HG02973 (cell line): ENCODE results near the gene ALKBH4.
"Not testable (repeated sequence)": the region's sequence is repeated elsewhere in the genome, so short reads cannot be mapped to it uniquely, and the experiment has no call there.

Source experiments
- ATAC-seq: cut with Tn5 transposase; IDR thresholded peaks from one replicate; pipeline ENCODE4 v1.9.1; 2021; ENCODE audit warnings: moderate library complexity; ENCODE audit not compliant: unreplicated experiment

ALKBH4 gene

DNA sequence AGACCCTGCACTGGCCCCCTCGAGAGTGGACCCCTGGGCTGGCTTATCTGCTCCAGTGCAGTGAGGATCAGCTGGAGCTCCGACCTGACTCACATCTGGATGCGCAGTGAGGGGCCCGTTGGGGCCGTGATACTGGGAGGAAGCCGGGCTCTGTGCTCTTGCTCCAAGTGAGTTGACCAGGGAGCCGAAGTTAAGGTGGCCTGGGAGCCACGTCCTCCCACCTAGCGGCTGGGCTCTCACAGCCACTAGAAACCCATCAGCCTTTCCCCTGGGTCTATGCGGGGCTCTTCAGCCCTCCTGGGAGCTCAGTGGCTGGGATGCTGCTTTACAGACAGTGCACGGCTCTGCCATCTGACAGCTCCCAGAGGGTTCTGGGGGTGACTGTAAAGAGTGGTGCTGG is 9.1 kb downstream of the ALKBH4 start:
- ATAC-seq, result no peak

DNA sequence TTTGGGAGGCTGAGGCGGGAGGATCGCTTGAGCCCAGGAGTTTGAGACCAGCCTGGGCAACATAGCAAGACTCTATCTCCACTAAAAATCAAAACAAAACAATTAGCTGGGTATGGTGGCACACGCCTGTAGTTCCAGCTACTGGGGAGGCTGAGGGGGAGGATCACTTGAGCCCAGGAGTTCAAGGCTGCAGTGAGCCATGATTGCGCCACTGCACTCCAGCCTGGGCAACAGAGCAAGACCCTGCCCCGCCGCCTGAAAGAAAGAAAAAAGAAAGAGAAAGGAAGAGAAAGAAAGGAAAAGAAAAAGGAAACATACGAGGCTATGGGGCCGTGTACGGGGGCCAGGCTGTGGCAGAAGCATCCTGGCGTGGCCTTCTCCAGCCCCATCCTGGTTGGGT is 9.7 kb downstream of the ALKBH4 start:
- ATAC-seq, result not testable (repeated sequence)

DNA sequence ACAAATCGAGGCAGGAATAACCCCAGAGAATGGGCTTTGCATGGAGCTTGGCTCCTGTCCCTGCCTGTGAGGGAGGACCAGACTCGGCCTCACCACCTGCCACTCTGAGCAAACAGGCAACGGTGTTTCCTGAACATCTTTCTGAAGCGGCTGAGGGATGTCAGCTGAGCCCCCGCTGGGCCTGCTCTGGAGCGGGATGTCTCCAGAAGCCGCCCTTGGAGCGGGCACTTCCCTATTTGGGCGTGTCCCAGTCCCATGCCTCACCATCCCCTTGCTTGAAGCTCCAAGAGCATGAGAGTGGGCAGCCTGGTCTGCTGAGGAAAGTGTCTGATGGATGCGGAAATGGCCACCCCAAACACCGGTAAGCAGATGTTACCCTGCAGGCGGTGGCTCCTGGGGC is 10.2 kb downstream of the ALKBH4 start:
- no peak for ATAC-seq

DNA sequence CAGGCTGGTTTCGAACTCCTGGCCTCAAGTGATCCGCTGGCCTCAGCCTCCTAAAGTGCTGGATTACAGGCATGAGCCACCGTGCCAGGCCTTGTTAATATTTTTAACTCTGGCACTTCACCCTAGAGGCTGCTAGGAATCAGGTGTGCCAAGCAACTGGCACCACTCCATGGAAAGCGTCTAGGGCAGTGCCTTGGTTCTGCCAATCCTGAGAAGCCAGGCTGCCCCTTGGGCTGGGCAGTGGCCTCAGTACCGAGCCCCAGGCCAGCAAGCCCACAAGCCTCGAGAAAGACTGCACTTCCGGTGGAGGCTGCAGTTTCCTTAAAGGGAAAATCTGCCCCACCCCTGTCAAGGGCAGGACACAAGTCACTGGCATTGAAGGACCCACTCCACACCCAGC is 11.3 kb downstream of the ALKBH4 start:
- no peak for ATAC-seq

DNA sequence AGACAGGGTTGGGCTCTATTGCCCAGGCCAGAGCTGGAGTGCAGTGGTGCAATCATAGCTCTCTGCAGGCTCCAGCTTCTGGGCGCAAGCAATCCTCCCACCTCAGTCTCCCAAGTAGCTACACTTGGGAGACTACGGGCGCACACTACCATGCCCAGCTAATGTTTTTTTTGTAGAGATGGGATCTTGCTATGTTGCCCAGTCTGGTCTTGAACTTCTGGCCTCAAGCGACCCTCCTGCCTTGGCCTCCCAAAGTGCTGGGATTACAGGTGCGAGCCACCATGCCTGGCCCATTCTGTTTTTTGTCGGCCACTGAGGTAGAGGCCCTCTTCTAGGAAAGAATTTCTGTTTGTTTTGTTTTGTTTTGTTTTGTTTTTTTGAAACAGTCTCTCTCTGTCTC is 12.2 kb downstream of the ALKBH4 start:
- ATAC-seq, result no peak

DNA sequence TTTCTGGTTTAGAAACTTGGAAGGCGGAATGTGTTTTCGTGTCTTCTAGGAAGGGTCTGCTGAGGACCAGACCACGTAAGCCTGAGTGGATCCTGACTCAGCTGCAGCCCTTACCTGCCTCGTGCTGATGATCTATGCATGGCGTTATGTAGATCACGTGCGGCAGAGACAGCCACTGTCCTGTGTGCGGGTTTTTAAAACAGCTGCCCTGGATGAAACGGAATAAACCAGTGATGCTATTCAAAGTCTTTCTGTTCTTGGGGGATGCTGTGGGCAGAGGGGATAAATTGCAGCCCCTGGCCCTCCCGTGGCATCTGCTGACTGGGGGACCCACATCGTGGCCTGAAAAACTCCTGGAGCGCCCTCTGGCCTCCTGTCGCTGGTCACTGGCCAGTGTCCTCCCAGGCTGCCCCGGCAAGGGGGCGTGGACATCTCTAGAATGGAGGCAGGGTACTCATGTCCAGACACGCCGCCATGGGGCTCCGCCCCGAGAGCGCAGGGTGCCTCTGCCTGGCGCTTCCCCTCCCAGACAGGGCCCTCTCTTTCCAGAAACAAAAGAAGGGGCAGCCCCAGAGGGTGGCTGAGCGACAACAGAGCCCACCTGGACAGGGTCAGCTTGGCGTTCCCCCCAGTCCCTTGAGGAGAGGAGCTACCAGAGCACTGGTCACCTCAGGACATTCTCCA is 13.2 kb downstream of the ALKBH4 start:
- no peak for ATAC-seq

DNA sequence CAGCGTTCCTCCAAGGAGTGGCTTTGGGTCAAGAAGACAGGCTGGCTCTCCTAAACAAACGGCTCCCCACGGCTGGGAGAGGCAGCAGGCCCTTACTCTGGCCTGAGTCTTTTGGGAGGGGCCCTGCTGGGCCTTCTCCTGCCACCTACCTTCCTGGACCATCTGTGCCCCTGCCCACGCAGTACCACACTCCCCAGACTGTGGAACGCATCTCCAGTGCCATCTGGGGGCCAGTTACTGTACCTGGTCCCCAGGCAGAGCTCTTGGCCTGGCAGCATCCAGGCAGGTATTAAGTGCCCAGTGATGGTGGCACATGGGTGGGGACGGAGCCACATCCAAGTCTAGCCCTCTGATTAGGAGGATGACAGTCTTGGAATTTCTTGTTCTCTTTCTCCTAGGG is 14.4 kb downstream of the ALKBH4 start:
- no peak for ATAC-seq

DNA sequence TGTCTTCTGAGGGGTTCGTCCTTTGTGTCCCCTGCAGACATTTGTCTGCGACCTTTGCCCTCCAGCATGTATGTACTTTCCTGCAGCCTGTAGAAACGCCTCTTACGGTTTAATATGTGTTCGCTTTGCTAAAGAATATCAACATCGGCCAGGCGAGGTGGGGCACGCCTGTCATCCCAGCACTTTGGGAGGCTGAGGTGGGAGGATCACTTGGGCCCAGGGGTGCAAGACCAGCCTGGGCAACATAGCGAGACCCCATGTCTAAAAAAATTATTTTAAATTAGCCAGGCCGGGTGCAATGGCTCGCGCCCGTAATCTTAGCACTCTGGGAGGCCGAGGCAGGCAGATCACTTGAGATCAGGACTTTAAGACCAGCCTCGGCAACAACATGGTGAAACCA is 15.5 kb downstream of the ALKBH4 start:
- no peak for ATAC-seq

DNA sequence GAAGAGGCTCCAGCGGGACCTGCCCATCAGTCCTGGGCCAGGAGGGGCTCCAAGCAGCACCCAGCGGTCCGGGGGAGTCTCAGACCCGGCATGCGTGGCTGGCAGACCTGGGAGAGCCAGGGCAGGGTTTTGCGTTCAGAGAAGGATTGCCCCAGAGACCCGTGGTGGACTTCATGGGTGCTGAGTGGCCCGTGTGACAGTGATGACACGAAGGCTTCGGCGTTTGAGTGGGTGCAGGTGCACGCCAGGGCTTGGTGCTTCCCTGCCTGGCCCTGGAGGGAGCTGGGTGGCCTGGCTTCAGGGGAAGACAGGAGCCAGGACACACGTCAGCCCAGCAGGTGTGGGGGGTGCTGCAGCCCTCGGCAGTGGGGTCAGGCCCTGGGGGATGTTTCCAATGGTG is 17.4 kb downstream of the ALKBH4 start:
- no peak for ATAC-seq

DNA sequence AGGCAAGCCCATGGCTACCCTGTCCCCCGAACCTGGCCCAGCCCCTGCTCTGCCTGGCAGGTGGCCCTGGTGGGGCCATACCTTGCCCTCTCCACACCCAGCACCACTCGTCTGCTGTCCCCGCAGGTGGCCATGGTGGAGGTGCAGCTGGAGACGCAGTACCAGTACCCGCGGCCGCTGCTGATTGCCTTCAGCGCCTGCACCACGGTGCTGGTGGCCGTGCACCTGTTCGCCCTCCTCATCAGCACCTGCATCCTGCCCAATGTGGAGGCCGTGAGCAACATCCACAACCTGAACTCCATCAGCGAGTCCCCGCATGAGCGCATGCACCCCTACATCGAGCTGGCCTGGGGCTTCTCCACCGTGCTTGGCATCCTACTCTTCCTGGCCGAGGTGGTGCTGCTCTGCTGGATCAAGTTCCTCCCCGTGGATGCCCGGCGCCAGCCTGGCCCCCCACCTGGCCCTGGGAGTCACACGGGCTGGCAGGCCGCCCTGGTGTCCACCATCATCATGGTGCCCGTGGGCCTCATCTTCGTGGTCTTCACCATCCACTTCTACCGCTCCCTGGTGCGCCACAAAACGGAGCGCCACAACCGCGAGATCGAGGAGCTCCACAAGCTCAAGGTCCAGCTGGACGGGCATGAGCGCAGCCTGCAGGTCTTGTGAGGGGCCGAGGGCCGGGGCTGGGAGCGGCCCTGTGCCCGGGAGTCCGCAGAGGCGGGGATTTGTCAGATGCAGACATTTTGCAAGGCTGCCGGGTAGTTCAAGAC is 18.1 kb downstream of the ALKBH4 start:
- ATAC-seq, result no peak

DNA sequence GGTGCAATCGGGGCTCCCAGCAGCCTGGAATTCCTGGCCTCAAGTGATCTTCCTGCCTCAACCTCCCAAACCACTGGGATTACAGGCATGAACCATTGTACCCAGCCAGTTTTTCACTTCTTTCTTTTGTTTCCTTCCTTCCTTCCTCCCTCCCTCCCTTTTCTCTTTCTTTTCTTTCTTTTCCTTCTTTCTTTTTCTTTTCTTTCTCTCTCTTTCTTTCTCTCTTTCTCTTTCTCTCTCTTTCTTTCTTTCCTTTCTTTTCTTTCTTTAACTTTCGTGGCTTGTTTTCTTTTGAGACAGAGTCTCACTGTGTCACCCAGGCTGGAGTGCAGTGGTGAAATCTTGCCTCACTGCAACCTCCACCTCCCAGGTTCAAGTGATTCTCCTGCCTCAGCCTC is 19.0 kb downstream of the ALKBH4 start:
- no peak for ATAC-seq

DNA sequence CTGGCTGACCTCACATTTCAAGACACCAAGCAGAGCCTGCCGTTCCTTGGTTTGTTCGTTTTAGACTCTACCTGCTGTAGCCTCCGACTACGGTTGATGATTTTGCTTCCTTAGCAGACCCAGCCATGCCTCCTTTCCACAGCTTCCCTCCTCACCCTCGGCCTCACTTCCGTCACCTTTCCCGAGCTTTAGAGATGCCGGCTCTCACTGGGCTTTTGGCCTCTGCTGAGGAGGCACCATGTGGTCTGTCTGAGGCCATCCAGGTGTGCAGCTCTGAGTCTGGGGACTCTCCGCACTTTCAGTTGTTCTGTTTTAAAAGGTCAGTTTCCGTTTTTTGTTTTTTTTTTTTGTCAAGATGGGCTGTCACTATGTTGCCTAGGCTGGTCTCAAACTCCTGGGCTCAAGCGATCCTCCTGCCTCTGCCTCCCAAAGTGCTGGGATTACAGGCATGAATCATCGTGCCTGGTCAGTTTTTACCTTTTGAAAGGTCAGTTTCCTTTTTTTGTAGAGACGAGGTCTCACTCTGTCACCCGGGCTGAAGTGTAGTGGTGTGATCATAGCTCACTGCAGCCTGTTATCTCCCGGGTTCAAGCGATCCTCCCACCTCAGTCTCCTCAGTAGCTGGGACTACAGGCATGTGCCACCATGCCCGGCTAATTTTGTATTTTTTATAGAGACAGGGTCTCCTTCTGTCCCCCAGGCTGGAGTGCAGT is 19.5 kb downstream of the ALKBH4 start:
- peak; percentile 49 for ATAC-seq

DNA sequence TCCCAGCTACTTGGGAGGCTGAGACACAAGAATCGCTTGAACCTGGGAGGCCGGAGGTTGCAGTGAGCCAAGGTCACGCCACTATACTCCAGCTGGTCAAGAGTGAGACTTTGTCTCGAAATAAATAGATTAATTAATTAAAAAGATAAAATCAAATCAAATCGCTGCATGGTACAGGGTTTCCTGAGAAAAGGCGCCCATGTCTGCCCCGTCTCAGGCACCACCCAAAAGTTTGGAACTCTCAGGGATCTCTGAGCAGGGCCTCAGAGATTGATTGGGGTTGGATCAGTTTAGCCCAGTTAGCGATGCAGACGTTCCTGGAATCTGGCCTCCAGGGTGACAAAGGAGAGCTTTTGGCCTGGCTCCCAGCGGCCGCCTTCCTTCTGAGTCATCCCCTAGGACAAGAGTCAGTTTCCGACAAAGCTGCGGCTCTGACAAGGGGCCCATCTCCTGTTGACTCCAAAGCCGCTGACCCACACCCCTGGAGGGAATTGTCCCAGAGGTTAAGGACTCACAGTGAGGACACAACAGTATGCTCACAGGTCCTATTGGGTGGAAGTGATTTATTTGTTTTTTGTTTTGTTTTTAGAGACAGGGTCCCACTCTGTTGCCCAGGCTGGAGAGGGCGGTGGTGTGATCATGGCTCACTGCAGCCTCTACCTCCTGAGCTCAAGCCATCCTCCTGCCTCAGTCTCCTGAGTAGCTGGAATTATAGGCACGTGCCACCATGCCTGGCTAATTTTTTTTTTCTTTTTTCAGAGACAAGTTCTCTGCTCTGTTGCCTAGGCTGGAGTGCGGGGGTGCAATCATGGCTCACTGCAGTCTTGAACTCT is 24.5 kb downstream of the ALKBH4 start:
- no peak for ATAC-seq

DNA sequence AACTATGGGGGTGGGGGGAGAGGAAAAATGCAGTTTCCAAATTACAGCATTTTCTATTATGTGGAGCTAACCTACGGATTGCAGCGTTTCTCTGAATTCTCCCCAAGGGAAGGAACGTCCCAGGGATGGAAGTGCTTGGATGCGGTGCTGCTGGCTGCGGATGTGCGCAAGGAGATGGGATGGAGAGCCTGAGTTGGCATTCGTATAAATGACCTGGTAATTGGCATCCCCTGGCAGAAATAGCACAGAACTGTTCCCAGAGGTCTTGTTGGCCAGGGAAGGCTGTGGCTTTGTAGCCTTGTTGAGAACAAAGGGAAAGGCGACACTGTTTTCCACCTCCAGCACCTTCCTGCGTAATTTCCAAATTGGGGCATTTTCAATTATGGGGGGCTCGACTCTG is 28.5 kb downstream of the ALKBH4 start:
- ATAC-seq, result no peak

DNA sequence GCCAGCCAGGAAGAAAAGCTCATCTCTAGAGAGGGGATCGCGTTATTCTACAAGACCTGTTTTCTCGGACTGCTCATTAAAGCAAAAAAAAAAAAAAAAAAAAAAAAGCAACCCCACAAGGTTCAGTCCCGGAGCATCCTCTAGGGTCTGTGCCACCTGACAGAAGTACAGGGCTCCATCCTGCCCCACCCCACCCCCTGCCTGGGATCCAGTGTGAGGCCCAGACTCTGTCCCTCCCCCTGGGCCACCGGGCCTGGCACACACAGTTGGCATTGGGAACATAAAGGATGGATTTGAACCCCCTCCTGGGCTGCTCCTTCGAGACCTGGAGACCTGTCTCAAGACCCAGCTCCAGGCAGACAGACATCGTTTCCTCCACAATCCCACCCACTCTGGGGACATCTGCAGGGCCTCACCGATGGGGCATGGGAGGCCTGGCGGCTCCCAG is 30.6 kb downstream of the ALKBH4 start:
- peak; percentile 6 for ATAC-seq

DNA sequence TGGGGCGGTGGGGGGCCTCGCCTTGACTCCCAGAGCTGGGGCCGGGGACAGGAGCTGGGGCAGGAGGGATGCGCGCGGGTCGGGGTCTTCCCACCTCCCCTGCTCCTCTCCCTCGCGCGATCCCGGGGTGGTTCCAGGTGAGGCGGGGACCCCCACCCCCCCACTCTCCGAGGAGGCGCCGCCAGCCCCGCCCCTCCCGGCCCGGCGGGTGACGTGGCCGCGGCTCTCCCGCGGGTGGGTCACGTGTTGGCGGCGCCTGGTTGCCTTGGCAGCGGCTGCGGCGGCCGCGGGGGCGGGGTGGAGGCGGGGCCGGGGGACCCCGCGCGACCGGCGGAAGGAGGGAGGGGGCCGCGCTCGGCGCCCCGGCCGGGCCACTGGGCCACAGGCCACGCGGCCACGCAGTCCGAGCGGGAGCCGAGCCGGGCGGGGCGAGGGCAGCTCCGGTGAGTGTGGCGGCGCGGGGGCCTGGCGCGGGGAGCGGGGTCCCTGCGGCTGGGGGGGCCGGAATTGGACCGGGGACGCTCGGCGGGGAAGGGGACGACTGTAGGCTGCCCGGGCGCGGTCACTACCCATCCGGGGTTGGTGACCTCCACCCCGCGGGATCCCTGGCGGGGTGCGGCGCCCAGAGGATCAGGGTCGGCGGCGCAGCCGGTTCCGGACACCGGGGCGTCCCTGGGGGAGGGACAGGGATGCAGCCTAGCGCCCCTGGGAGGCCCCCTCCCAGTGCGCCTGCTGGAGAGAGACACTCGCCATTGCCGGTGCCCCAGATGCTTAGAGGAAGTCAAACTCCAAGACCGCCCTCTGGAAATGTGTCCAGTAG is 31.2 kb downstream of the ALKBH4 start, which contains the start of gene ORAI2:
TSS of gene ORAI2 (plus strand) at position 357 of the 820 bp plus-strand sequence. CDS start 5,382 bp downstream, outside the sequence.
- ATAC-seq, result peak; percentile 50

DNA sequence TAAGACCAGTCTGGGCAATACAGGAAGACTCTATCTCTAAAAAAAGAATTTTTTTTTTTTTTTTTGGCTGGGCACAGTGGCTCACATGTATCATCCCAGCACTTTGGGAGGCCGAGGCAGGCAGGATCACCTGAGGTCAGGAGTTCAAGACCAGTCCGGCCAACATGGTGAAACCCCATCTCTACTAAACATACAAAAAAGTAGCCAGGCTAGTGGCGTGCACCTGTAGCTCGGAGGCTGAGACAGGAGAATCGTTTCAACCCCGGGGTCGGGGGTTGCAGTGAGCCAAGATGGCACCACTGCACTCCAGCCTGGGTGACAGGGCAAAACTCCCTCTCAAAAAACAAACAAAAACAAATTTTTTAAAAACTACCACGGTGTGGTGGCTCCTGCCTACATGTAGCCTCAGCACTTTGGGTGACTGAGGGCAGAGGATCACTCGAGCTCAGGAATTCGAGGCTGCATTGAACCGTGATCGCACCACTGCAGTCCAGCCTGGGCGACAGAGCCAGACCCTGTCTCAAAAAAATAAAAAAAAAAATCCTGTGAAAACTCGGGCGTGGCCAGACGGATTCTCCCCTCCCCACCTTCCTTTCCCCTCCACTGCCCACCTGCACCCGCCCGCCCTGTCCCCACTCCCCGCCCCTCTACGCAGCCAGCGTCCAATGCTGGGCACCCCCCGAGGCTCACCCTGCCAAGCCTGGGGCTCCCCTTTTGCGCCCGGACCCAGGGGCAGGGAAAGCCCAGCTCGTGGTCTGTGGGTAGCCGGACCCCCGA is 32.0 kb downstream of the ALKBH4 start:
- peak; percentile 21 for ATAC-seq

DNA sequence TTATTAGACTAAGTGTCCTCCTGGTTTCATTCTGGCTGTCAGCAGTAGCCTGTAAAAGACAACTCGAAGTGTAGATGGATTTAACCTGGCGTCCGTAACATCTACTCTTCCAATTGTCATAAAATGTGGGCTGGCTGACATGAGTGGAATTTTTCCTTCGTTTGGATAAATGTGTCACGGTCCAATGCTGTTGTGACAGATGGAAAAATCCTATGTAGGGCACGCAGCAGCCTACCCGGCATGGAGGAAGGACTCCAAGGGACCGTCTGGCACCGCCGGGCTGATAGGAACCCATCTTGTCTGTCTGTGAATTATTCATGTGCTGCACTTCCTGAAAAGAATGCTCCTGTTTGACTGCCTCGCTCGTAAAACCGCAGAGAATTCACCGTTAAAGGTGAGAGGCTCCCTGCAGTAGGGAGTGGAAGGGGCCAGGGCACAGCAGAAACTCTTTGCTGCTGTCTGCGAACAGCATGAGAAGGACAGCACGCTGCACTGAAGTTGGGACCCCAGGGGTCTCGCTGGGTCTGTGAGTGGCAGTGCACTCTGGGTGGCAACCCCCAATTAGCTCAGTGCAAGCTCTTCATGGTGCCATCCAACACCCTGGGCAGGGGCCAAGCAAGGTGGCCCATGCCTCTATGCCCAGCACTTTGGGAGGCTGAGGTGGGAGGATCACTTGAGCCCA is 32.9 kb downstream of the ALKBH4 start:
- ATAC-seq, result no peak
